Ishikawa (cell line): ENCODE measurements around the gene CSF1.

Experiments used
- CEBPB ChIP-seq: IDR thresholded peaks from 2 replicates; pipeline ENCODE4 v1.6.1; 2012
- CREB1 ChIP-seq: IDR thresholded peaks from 2 replicates; pipeline ENCODE4 v1.6.1; 2012; ENCODE audit warnings: low read depth
- EGR1 ChIP-seq: IDR thresholded peaks from 2 replicates; pipeline ENCODE4 v1.6.1; 2012
- EP300 ChIP-seq: IDR thresholded peaks from 2 replicates; pipeline ENCODE4 v1.6.1; 2012; ENCODE audit warnings: borderline replicate concordance
- RAD21 ChIP-seq: IDR thresholded peaks from 2 replicates; pipeline ENCODE4 v1.6.1; 2012; ENCODE audit warnings: low read depth
- REST ChIP-seq: IDR thresholded peaks from 2 replicates; pipeline ENCODE4 v1.6.1; 2012; ENCODE audit warnings: low read depth, mild to moderate bottlenecking
- TAF1 ChIP-seq: IDR thresholded peaks from 2 replicates; pipeline ENCODE4 v1.6.1; 2012; ENCODE audit warnings: low read depth, mild to moderate bottlenecking
- TCF12 ChIP-seq: IDR thresholded peaks from 2 replicates; pipeline ENCODE4 v1.6.1; 2012; ENCODE audit warnings: low read depth
- YY1 ChIP-seq: IDR thresholded peaks from 2 replicates; pipeline ENCODE4 v1.6.1; 2012; ENCODE audit warnings: low read depth
- ZBTB7A ChIP-seq: IDR thresholded peaks from 2 replicates; pipeline ENCODE4 v1.6.1; 2012; ENCODE audit warnings: low read depth
- TF ChIP-seq, protein P1 (sequence below): IDR thresholded peaks from 2 replicates; pipeline ENCODE4 v1.6.1; 2012
- TF ChIP-seq, protein P2 (sequence below): IDR thresholded peaks from 2 replicates; pipeline ENCODE4 v1.6.1; 2012

DNA sequence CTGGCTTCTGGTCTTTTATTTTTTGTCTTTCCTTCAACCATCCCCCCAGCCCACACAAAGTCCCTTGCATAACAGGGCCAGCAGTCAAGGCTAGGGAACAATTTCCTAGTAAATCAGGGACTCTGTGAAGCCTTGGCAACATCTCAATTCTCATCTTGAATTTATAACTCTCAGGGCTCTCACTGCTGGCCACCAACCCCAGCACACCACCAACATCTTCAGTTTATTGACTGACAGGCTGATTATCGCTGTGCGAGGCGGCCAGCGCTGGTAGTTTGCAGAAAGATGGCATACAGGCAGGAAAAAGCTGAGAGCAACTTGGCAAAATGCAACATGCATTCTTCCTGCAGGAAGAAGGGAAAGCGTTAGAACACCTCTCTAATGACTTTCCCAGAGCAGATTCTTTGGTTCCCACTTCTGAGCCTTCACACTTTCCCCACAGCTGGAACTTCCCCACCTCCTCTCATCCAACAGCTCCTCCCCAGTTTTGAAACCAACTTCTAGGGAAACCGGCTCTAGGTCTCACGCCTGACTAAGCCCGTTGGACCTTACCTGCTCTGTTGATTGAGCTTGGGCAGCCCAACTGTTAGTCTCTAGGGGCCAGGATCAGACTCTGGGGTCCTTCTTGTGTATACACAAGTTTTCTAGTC is 26.3 kb upstream of the CSF1 start:
- TF ChIP-seq REST (no peak), CEBPB (no peak), EGR1 (no peak), TCF12 (no peak), CREB1 (no peak), EP300 (no peak), TAF1 (no peak), YY1 (no peak), RAD21 (no peak), ZBTB7A (no peak)
- TF ChIP-seq, protein P1, sequence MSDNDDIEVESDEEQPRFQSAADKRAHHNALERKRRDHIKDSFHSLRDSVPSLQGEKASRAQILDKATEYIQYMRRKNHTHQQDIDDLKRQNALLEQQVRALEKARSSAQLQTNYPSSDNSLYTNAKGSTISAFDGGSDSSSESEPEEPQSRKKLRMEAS, result no peak
- TF ChIP-seq, protein P2, sequence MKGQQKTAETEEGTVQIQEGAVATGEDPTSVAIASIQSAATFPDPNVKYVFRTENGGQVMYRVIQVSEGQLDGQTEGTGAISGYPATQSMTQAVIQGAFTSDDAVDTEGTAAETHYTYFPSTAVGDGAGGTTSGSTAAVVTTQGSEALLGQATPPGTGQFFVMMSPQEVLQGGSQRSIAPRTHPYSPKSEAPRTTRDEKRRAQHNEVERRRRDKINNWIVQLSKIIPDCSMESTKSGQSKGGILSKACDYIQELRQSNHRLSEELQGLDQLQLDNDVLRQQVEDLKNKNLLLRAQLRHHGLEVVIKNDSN, result no peak
